Endothelial cell of umbilical vein (primary cell): ENCODE data around the gene BIN1. TPM values are rescaled to one million over a fixed set of nuclear protein-coding genes. Genes with fewer than 3 reads are reported as not detected.

ENCODE experiments used
- BruUV-seq: library from RNA; stranded (reverse); fragments of 400-500 nt; replicated peaks from 2 replicates; lab custom pipeline; 2021; lab: Mats Ljungman, UMichigan
- CTCF ChIA-PET: fragments of 300-600, 350-600 bp; sonication (Branson Sonifier 250); formaldehyde crosslinking; loops from one replicate; lab custom pipeline; 2021; ENCODE audit warnings: antibody characterized with exemption, inconsistent platforms; lab: Charles Lee
- POLR2A ChIA-PET: fragments of 300-600, 350-600 bp; sonication (Branson Sonifier 250); formaldehyde crosslinking; loops from one replicate; lab custom pipeline; 2021; ENCODE audit warnings: antibody characterized with exemption, inconsistent platforms; lab: Charles Lee
- DNase-seq: peaks from one replicate; pipeline ENCODE4 v3.0.0-alpha.2; 2011; ENCODE audit warnings: low read depth, low spot score
- FAIRE-seq: peaks from 2 replicates; lab custom pipeline; 2011; peaks lifted over from hg19 to GRCh38; lab: Jason Lieb, UNC
- H2AFZ ChIP-seq: 2 replicates; pipeline ENCODE4 v1.6.0; 2012; ENCODE audit warnings: low read depth, low read length, control low read depth, inconsistent platforms
- H3K27ac ChIP-seq: 2 replicates; pipeline ENCODE4 v1.5.1; 2011; ENCODE audit warnings: low read depth, mild to moderate bottlenecking, control low read depth, low read length, moderate library complexity; ENCODE audit not compliant: insufficient read depth
- H3K27me3 ChIP-seq, 2 experiments: 2 replicates each; pipeline versions ENCODE4 v1.6.0 to v1.6.1; 2011; ENCODE audit warnings: low read length in 2 of 2, mixed read lengths in 1 of 2; ENCODE audit not compliant: control insufficient read depth in 2 of 2, insufficient read depth in 2 of 2
- H3K36me3 ChIP-seq, 2 experiments: 2 replicates in 1 of 2; 3 replicates in 1 of 2; pipeline ENCODE4 v1.5.1; 2011; ENCODE audit warnings: low read length in 2 of 2, mild to moderate bottlenecking in 1 of 2, moderate library complexity in 1 of 2; ENCODE audit not compliant: control insufficient read depth in 2 of 2, insufficient read depth in 2 of 2; ENCODE audit errors: extremely low read depth in 1 of 2
- H3K4me1 ChIP-seq: 3 replicates; pipeline ENCODE4 v1.5.1; 2011; ENCODE audit warnings: mild to moderate bottlenecking, low read length; ENCODE audit not compliant: control insufficient read depth, insufficient read depth; ENCODE audit errors: extremely low read depth
- H3K4me2 ChIP-seq: 2 replicates; pipeline ENCODE4 v1.6.1; 2011; ENCODE audit warnings: low read length, control low read depth, mixed read lengths; ENCODE audit not compliant: insufficient read depth
- H3K4me3 ChIP-seq, 3 experiments: fragments of 200-600 bp in 1 of 3; sonication (generic), shearing (Covaris generic) in 1 of 3; replicated peaks in 1 of 3; 2 replicates each; pipeline ENCODE4 v1.5.1; 2011 to 2016; ENCODE audit warnings: control low read depth in 3 of 3, low read length in 3 of 3, mild to moderate bottlenecking in 2 of 3, inconsistent platforms in 1 of 3, low read depth in 1 of 3, moderate library complexity in 1 of 3; ENCODE audit not compliant: insufficient read depth in 1 of 3
- H3K79me2 ChIP-seq: 2 replicates; pipeline ENCODE4 v1.6.0; 2012; ENCODE audit warnings: low read length, inconsistent platforms; ENCODE audit not compliant: control insufficient read depth, insufficient read depth
- H3K9ac ChIP-seq: replicated peaks from 2 replicates; pipeline ENCODE3; 2011; ENCODE audit warnings: low read length, control low read depth; ENCODE audit not compliant: insufficient read depth; ENCODE audit errors: extremely low read depth
- H3K9me1 ChIP-seq: replicated peaks from 3 replicates; pipeline ENCODE4 v1.6.0; 2011; ENCODE audit warnings: mild to moderate bottlenecking, low read length; ENCODE audit not compliant: control insufficient read depth, insufficient read depth; ENCODE audit errors: extremely low read depth
- H3K9me3 ChIP-seq: replicated peaks from 2 replicates; pipeline ENCODE4 v1.5.1; 2012; ENCODE audit warnings: low read length, inconsistent platforms; ENCODE audit not compliant: control insufficient read depth, insufficient read depth
- H4K20me1 ChIP-seq: replicated peaks from 2 replicates; pipeline ENCODE3; 2011; ENCODE audit warnings: mild to moderate bottlenecking, low read length; ENCODE audit not compliant: control insufficient read depth, insufficient read depth; ENCODE audit errors: extremely low read depth
- CTCF ChIP-seq, 2 donors: IDR thresholded peaks; 1 replicate in 1 of 2; 2 replicates in 1 of 2; pipeline ENCODE4 v1.5.1; 2011; ENCODE audit warnings: low read length in 2 of 2, mild to moderate bottlenecking in 2 of 2, moderate library complexity in 2 of 2, control low read depth in 1 of 2, inconsistent platforms in 1 of 2, low read depth in 1 of 2; ENCODE audit not compliant: insufficient read depth in 1 of 2; ENCODE audit errors: extremely low read depth in 1 of 2
- EZH2 ChIP-seq: IDR thresholded peaks from 2 replicates; pipeline ENCODE4 v1.6.1; 2012; ENCODE audit warnings: borderline replicate concordance, low read depth, mild to moderate bottlenecking, moderate library complexity, low read length, inconsistent platforms; ENCODE audit not compliant: severe bottlenecking
- FOS ChIP-seq: IDR thresholded peaks from 2 replicates; pipeline ENCODE4 v1.6.1; 2011; ENCODE audit warnings: mild to moderate bottlenecking, low read length, moderate library complexity, borderline replicate concordance; ENCODE audit not compliant: insufficient read depth
- GATA2 ChIP-seq: IDR thresholded peaks from 2 replicates; pipeline ENCODE4 v1.7.0; 2011; ENCODE audit warnings: low read depth, mild to moderate bottlenecking, moderate library complexity, mixed read lengths, low read length; ENCODE audit not compliant: insufficient read length, insufficient read depth
- JUN ChIP-seq: IDR thresholded peaks from 2 replicates; pipeline ENCODE4 v1.6.1; 2011; ENCODE audit warnings: borderline replicate concordance, low read depth; ENCODE audit not compliant: insufficient read length, insufficient read depth
- MYC ChIP-seq: IDR thresholded peaks from one replicate; pipeline ENCODE4 v1.6.1; 2011; ENCODE audit warnings: mild to moderate bottlenecking, low read depth, low read length
- POLR2A ChIP-seq: IDR thresholded peaks from 2 replicates; pipeline ENCODE4 v1.6.1; 2012; ENCODE audit warnings: low read depth, mild to moderate bottlenecking, control low read depth, low read length
- POLR2AphosphoS5 ChIP-seq: IDR thresholded peaks from 2 replicates; pipeline ENCODE4 v1.6.1; 2012; ENCODE audit warnings: low read depth, mild to moderate bottlenecking, control low read depth, low read length, moderate library complexity; ENCODE audit not compliant: insufficient read depth
- dilution Hi-C: fragments of 300-500 bp; cut with MboI; formaldehyde crosslinking; loops from one replicate; pipeline ENCODE4 v1.15.0; 2019; ENCODE audit warnings: low sequenced_read_pairs; ENCODE audit not compliant: extremely low pct_ligation_motif_present
- intact Hi-C: fragments of 100-400 bp; cut with micrococcal nuclease; formaldehyde crosslinking; loops from one replicate; pipeline ENCODE4 v1.10.0; 2022
- polyA plus RNA-seq, 4 experiments: library from polyadenylated mRNA; depleted of rRNA in 3 of 4; stranded (reverse) in 3 of 4; unstranded in 1 of 4; fragments of >200 nt; gene quantifications; 2 replicates each; pipeline versions ENCODE4 v1.2.1 to v1.2.3, GENCODE V29; 2011 to 2012; ENCODE audit warnings: missing spikeins in 1 of 4
- total RNA-seq: library from RNA; stranded (reverse); gene quantifications from 2 replicates; pipeline ENCODE4 v1.2.3, GENCODE V29; 2021
- TF ChIP-seq, protein P1 (sequence below): IDR thresholded peaks from 2 replicates; pipeline ENCODE4 v1.6.1; 2011; ENCODE audit not compliant: insufficient read depth, insufficient read length

Gene BIN1
- total and polyA plus RNA-seq, 2 donors (not counting 3 experiments of a cell fraction or from before 2014, with no cell fraction given) = 26.3 to 36.9 TPM

DNA sequence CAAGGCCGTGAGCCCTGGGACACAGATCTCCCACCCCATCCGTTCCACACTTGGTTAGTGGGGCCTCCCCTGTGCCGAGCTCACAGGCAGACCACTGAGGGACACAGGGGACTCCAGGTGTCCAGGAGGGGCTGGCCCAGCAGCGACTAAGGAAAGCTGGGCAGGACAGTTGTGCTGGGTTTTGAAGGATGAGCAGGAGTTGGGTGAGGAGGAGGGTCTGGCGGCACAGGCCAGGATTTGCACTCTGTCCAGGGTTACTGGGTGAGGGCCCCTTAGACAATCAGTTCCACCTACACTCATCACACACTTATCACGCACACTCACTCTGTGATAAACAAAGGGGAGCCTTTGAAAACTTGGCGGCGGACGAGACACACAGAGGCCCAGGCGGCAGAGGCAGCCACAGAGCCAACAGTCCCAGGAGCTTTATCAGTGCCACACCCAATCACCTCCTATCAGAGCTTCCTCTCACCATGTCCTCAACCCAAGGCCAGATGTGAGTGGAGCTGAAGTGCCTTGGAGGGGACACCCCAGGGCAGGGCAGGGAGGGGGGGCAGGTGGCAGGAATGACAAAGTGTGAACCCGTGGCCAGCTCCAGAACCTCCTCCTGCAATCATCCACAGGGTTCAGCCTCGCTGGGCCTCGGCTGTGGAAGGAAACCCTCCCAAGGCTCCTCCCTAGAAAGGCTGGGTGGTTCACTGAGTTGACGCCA is 26.6 kb downstream of the BIN1 start:
- DNase-seq (no peak), FAIRE-seq (no peak)
- intact Hi-C loops (loop anchor here (5.0 kb wide), 1 partner anchor 92 kb away; no protein-coding TSS in a partner anchor), dilution Hi-C loops (no loop called here)
- Histone ChIP-seq H4K20me1 (no peaks in the 10 kb centered on the region), H3K9ac (no peak overlapping the region), H3K36me3 (no peaks in the 10 kb centered on the region), H3K9me1 (no peaks in the 10 kb centered on the region), H3K79me2 (peaks cover 12% of the 10 kb centered on the region), H3K4me2 (no peak overlapping the region), H3K4me3 (no peak overlapping the region), H3K27me3 (no peaks in the 10 kb centered on the region), H2AFZ (no peak overlapping the region), H3K9me3 (no peaks in the 10 kb centered on the region), H3K4me1 (peaks cover 20% of the 10 kb centered on the region), H3K27ac (no peak overlapping the region)
- POLR2A ChIA-PET = no interaction called here
- CTCF ChIA-PET = interaction anchor here (1.0 to 6.9 kb wide), 3 partner anchors 12 to 93 kb away, joined by 3 to 51 read pairs (median 3); partner anchors contain the start of gene BIN1
- no TSS peak for BruUV-seq
- TF ChIP-seq CTCF (IDR thresholded peaks at IDR 0.05; ENCODE audit: extremely low read depth in 1 of 2, insufficient read depth in 1 of 2, low read depth in 1 of 2, low read length in 2 of 2) (no peak), POLR2AphosphoS5 (no peak), MYC (no peak), FOS (no peak), GATA2 (no peak), EZH2 (no peak), JUN (no peak), POLR2A (no peak)
- TF ChIP-seq, protein P1, sequence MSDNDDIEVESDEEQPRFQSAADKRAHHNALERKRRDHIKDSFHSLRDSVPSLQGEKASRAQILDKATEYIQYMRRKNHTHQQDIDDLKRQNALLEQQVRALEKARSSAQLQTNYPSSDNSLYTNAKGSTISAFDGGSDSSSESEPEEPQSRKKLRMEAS = no peak
